ENCODE results near the gene XRCC5. TPM values are rescaled to one million over a fixed set of nuclear protein-coding genes. Genes with fewer than 3 reads are reported as not detected.

XRCC5 gene
- polyA plus RNA-seq, 1 donor (not counting 4 experiments of a cell fraction or from before 2014, with no cell fraction given), result 521 TPM

DNA sequence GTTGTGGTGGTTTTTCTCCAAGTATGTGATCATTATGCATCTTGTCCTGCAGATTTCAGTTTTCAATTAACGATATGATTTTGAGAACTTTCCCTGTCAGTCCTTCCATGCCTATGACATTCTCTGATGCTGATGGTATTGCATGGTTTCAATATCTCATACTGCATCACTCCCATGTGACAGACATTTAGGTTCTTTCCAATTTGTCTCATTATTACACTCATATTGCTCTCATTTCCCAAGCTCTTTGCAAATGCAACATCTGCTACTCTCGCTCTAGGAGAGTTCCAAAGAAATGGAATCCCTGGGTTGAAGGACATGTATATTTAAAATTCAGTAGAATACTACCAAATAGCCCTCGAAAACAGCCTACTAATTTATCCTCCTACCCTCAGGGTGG, 137.6 kb downstream of the XRCC5 start:
- Histone ChIP-seq H3K4me2 (ENCODE audit: control insufficient read depth, extremely low read depth, insufficient read depth, low read depth, low read length) (no peak overlapping the region), H3K27ac (ENCODE audit: control insufficient read depth, insufficient read depth, low read length) (no peak overlapping the region), H3K27me3 (ENCODE audit: control insufficient read depth, extremely low read depth, insufficient read depth, low read length) (no peaks in the 10 kb centered on the region), H3K9me1 (ENCODE audit: control insufficient read depth, extremely low read depth, insufficient read depth, low read length) (no peaks in the 10 kb centered on the region), H3K4me1 (ENCODE audit: control insufficient read depth, extremely low read depth, insufficient read depth, low read length) (no peaks in the 10 kb centered on the region), H3K9me3 (ENCODE audit: control insufficient read depth, low read depth, low read length) (no peaks in the 10 kb centered on the region), H3K4me3 (ENCODE audit: control insufficient read depth in 2 of 3, extremely low read depth in 1 of 3, insufficient read depth in 2 of 3, low read depth in 1 of 3, low read length in 3 of 3) (no peak overlapping the region), H3K36me3 (ENCODE audit: control insufficient read depth in 2 of 2, extremely low read depth in 1 of 2, insufficient read depth in 2 of 2, low read length in 2 of 2) (no peaks in the 10 kb centered on the region), H4K20me1 (ENCODE audit: control insufficient read depth, extremely low read depth, insufficient read depth, low read length) (no peaks in the 10 kb centered on the region), H3K9ac (ENCODE audit: control insufficient read depth, extremely low read depth, insufficient read depth, low read length) (no peak overlapping the region), H2AFZ (ENCODE audit: control insufficient read depth, low read length) (no peak overlapping the region), H3K79me2 (ENCODE audit: control insufficient read depth, insufficient read depth, low read length) (no peaks in the 10 kb centered on the region)
- FAIRE-seq (no peak), DNase-seq (ENCODE audit: low read depth, low spot score) (no peak)
- no peak for TF ChIP-seq EZH2 (IDR thresholded peaks at IDR 0.05; ENCODE audit: low read length)
- TF ChIP-seq, protein P1, sequence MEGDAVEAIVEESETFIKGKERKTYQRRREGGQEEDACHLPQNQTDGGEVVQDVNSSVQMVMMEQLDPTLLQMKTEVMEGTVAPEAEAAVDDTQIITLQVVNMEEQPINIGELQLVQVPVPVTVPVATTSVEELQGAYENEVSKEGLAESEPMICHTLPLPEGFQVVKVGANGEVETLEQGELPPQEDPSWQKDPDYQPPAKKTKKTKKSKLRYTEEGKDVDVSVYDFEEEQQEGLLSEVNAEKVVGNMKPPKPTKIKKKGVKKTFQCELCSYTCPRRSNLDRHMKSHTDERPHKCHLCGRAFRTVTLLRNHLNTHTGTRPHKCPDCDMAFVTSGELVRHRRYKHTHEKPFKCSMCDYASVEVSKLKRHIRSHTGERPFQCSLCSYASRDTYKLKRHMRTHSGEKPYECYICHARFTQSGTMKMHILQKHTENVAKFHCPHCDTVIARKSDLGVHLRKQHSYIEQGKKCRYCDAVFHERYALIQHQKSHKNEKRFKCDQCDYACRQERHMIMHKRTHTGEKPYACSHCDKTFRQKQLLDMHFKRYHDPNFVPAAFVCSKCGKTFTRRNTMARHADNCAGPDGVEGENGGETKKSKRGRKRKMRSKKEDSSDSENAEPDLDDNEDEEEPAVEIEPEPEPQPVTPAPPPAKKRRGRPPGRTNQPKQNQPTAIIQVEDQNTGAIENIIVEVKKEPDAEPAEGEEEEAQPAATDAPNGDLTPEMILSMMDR (optimal IDR thresholded peaks at IDR 0.05 in 1 of 3, IDR thresholded peaks at IDR 0.05 in 1 of 3, conservative IDR thresholded peaks at IDR 0.05 in 1 of 3; ENCODE audit: extremely low read depth in 1 of 3, insufficient read depth in 2 of 3, low read length in 3 of 3), result no peak
- dilution Hi-C loops (cut with MboI; ENCODE audit: extremely low pct_ligation_motif_present, low sequenced_read_pairs), result no loop called here

Other genes starting within 250 kb of the XRCC5 start
- 27.0 to 32.9 TPM (median 27.0 TPM) in 3 replicates for gene MREG, start 95.8 kb upstream of the XRCC5 start, polyA plus RNA-seq
- 7.3 to 12.0 TPM (median 7.8 TPM) in 3 replicates for gene PECR, start 27.5 kb upstream of the XRCC5 start, polyA plus RNA-seq
- 0.07 to 0.08 TPM in 2 of 3 replicates, not detected in the other for gene TMEM169, start 27.4 kb upstream of the XRCC5 start, polyA plus RNA-seq